H1 (cell line): ENCODE measurements around the gene TRIP11.

Experiments
- CREB1 ChIP-seq: IDR thresholded peaks from 2 replicates; pipeline ENCODE4 v1.6.1; 2012; ENCODE audit warnings: inconsistent platforms
- JUND ChIP-seq: IDR thresholded peaks from 2 replicates; pipeline ENCODE4 v1.6.1; 2011; ENCODE audit warnings: mild to moderate bottlenecking, improper control_type of control experiment, low read length
- RNF2 ChIP-seq: fragments of 200-900, 300-1000 bp; sonication (generic); IDR thresholded peaks from 2 replicates; pipeline ENCODE4 v1.7.1; 2016; ENCODE audit warnings: borderline replicate concordance, low read depth, mild to moderate bottlenecking, antibody characterized with exemption, low read length; ENCODE audit not compliant: poor library complexity, severe bottlenecking; ENCODE audit errors: missing control alignments
- YY1 ChIP-seq: IDR thresholded peaks from 2 replicates; pipeline ENCODE4 v1.6.1; 2011; ENCODE audit warnings: low read depth, mild to moderate bottlenecking, low read length
- TF ChIP-seq, protein P1 (sequence below), 3 experiments: IDR thresholded peaks; 1 replicate in 2 of 3; 2 replicates in 1 of 3; pipeline versions ENCODE4 v1.5.1 to v1.6.1; 2011; ENCODE audit warnings: low read length in 3 of 3, mild to moderate bottlenecking in 3 of 3, inconsistent platforms in 2 of 3, low read depth in 1 of 3, moderate library complexity in 1 of 3; ENCODE audit not compliant: insufficient read depth in 1 of 3; ENCODE audit errors: control extremely low read depth in 1 of 3

DNA sequence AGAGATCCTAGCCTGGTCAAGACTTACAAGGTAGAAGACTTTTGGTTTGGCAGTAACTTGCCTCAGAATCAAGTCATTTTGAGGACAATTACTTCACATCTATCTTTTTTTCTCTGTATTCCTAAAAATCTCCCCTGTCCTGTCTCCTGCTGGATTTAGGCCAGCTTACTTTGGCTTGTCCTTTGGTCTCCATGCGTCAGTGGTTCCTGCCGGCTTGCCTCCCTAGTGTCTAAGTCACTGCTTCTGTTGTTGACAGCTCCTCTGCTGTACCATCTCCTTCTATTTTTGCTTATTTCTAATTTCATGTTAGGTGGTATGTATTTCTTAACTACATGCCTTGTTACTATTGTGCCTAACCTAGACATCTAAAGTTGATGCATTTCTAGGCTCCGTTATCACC is 52.7 kb downstream of the TRIP11 start:
- TF ChIP-seq RNF2 (no peak), JUND (no peak), YY1 (no peak), CREB1 (no peak)
- TF ChIP-seq, protein P1, sequence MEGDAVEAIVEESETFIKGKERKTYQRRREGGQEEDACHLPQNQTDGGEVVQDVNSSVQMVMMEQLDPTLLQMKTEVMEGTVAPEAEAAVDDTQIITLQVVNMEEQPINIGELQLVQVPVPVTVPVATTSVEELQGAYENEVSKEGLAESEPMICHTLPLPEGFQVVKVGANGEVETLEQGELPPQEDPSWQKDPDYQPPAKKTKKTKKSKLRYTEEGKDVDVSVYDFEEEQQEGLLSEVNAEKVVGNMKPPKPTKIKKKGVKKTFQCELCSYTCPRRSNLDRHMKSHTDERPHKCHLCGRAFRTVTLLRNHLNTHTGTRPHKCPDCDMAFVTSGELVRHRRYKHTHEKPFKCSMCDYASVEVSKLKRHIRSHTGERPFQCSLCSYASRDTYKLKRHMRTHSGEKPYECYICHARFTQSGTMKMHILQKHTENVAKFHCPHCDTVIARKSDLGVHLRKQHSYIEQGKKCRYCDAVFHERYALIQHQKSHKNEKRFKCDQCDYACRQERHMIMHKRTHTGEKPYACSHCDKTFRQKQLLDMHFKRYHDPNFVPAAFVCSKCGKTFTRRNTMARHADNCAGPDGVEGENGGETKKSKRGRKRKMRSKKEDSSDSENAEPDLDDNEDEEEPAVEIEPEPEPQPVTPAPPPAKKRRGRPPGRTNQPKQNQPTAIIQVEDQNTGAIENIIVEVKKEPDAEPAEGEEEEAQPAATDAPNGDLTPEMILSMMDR (IDR thresholded peaks at IDR 0.05; ENCODE audit: control extremely low read depth in 1 of 3, insufficient read depth in 1 of 3, low read depth in 1 of 3, low read length in 3 of 3), result no peak
